ENCODE results near the gene UBR2. TPM values are rescaled to one million over a fixed set of nuclear protein-coding genes. Genes with fewer than 3 reads are reported as not detected.

Gene UBR2
- total and polyA plus RNA-seq, 2 donors (not counting 3 experiments of a cell fraction or from before 2014, with no cell fraction given) = 8.0 to 22.3 TPM

DNA sequence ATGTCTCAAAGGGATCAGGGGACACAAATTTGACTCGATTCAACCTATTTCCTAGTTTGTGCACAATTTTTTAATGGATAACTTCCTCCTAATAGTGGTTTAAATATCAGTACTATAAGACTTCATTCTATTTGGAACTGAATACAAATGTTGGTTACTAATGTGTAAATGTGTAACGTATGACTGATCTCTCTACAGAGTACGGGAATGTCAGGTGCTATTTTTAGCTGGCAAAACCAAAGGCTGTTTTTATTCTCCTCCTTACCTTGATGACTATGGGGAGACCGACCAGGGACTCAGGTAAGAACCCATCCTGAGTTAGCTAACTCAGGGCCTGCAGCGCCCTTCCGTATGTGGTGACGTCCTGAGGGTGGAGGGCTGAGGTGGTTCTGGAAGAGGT lies 125.5 kb downstream of the UBR2 start:
- Histone ChIP-seq H2AFZ (ENCODE audit: low read depth, low read length) (no peak overlapping the region), H3K4me2 (ENCODE audit: insufficient read depth, low read length) (no peak overlapping the region), H3K4me1 (ENCODE audit: control insufficient read depth, extremely low read depth, insufficient read depth, low read length) (peaks cover 14% of the 10 kb centered on the region), H3K27ac (ENCODE audit: insufficient read depth, low read depth, low read length) (no peak overlapping the region), H3K27me3 (ENCODE audit: control insufficient read depth in 2 of 2, insufficient read depth in 2 of 2, low read length in 2 of 2) (no peaks in the 10 kb centered on the region), H3K79me2 (ENCODE audit: control insufficient read depth, insufficient read depth, low read length) (no peaks in the 10 kb centered on the region), H3K9ac (replicated peaks; ENCODE audit: extremely low read depth, insufficient read depth, low read length) (no peak overlapping the region), H3K36me3 (ENCODE audit: control insufficient read depth in 2 of 2, extremely low read depth in 1 of 2, insufficient read depth in 2 of 2, low read length in 2 of 2) (peaks cover 5 to 19% of the 10 kb centered on the region in 2 experiments), H4K20me1 (replicated peaks; ENCODE audit: control insufficient read depth, extremely low read depth, insufficient read depth, low read length) (no peaks in the 10 kb centered on the region), H3K9me1 (replicated peaks; ENCODE audit: control insufficient read depth, extremely low read depth, insufficient read depth, low read length) (no peaks in the 10 kb centered on the region), H3K4me3 (replicated peaks in 1 of 3; ENCODE audit: insufficient read depth in 1 of 3, low read depth in 1 of 3, low read length in 3 of 3) (no peak overlapping the region), H3K9me3 (replicated peaks; ENCODE audit: control insufficient read depth, insufficient read depth, low read length) (no peaks in the 10 kb centered on the region)
- BruUV-seq (replicated peaks) = no TSS peak
- CTCF ChIA-PET = interaction anchor here (0.9 to 1.4 kb wide), 3 partner anchors 12 to 37 kb away, joined by 3 read pairs; no protein-coding TSS in a partner anchor
- intact Hi-C loops (cut with micrococcal nuclease) = no loop called here
- dilution Hi-C loops (cut with MboI; ENCODE audit: extremely low pct_ligation_motif_present, low sequenced_read_pairs) = no loop called here
- no peak for FAIRE-seq
- TF ChIP-seq POLR2A (IDR thresholded peaks at IDR 0.05; ENCODE audit: low read depth, low read length) (no peak), FOS (IDR thresholded peaks at IDR 0.05; ENCODE audit: borderline replicate concordance, insufficient read depth, low read length) (no peak), POLR2AphosphoS5 (IDR thresholded peaks at IDR 0.05; ENCODE audit: insufficient read depth, low read depth, low read length) (no peak), GATA2 (IDR thresholded peaks at IDR 0.05; ENCODE audit: insufficient read depth, insufficient read length, low read depth, low read length) (no peak), MYC (IDR thresholded peaks at IDR 0.05; ENCODE audit: low read depth, low read length) (no peak), EZH2 (IDR thresholded peaks at IDR 0.05; ENCODE audit: borderline replicate concordance, low read depth, low read length, severe bottlenecking) (no peak), JUN (IDR thresholded peaks at IDR 0.05; ENCODE audit: borderline replicate concordance, insufficient read depth, insufficient read length, low read depth) (no peak)
- TF ChIP-seq, protein P1, sequence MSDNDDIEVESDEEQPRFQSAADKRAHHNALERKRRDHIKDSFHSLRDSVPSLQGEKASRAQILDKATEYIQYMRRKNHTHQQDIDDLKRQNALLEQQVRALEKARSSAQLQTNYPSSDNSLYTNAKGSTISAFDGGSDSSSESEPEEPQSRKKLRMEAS (IDR thresholded peaks at IDR 0.05; ENCODE audit: insufficient read depth, insufficient read length) = no peak
- TF ChIP-seq, protein P2, sequence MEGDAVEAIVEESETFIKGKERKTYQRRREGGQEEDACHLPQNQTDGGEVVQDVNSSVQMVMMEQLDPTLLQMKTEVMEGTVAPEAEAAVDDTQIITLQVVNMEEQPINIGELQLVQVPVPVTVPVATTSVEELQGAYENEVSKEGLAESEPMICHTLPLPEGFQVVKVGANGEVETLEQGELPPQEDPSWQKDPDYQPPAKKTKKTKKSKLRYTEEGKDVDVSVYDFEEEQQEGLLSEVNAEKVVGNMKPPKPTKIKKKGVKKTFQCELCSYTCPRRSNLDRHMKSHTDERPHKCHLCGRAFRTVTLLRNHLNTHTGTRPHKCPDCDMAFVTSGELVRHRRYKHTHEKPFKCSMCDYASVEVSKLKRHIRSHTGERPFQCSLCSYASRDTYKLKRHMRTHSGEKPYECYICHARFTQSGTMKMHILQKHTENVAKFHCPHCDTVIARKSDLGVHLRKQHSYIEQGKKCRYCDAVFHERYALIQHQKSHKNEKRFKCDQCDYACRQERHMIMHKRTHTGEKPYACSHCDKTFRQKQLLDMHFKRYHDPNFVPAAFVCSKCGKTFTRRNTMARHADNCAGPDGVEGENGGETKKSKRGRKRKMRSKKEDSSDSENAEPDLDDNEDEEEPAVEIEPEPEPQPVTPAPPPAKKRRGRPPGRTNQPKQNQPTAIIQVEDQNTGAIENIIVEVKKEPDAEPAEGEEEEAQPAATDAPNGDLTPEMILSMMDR (IDR thresholded peaks at IDR 0.05; ENCODE audit: extremely low read depth in 1 of 2, insufficient read depth in 1 of 2, low read depth in 1 of 2, low read length in 2 of 2) = no peak
- DNase-seq (ENCODE audit: low read depth, low spot score) = no peak
- POLR2A ChIA-PET = no interaction called here

Measured in endothelial cell of umbilical vein (primary cell).